NT2/D1 (cell line): ENCODE data around the gene LRBA.

Source experiments
- DNase-seq: peaks from one replicate; pipeline ENCODE4 v3.0.0-alpha.2; 2011; ENCODE audit warnings: low read depth, low spot score
- H3K27me3 ChIP-seq: 2 replicates; pipeline ENCODE4 v1.6.0; 2011; ENCODE audit warnings: mild to moderate bottlenecking; ENCODE audit not compliant: insufficient read length, insufficient read depth
- H3K36me3 ChIP-seq: 2 replicates; pipeline ENCODE4 v1.6.1; 2011; ENCODE audit warnings: mild to moderate bottlenecking, low read length, mixed read lengths; ENCODE audit not compliant: insufficient read depth, insufficient read length
- H3K4me1 ChIP-seq: 2 replicates; pipeline ENCODE4 v1.5.1; 2011; ENCODE audit not compliant: insufficient read depth, insufficient read length
- H3K4me3 ChIP-seq: 2 replicates; pipeline ENCODE4 v1.5.1; 2011; ENCODE audit warnings: low read depth; ENCODE audit not compliant: insufficient read length
- H3K9ac ChIP-seq: 2 replicates; pipeline ENCODE4 v1.6.0; 2011; ENCODE audit warnings: low read depth; ENCODE audit not compliant: insufficient read length
- H3K9me3 ChIP-seq: 2 replicates; pipeline ENCODE4 v1.5.1; 2011; ENCODE audit warnings: mild to moderate bottlenecking, low read length; ENCODE audit not compliant: insufficient read depth
- SUZ12 ChIP-seq: IDR thresholded peaks from 2 replicates; pipeline ENCODE4 v1.6.1; 2011; ENCODE audit not compliant: insufficient read length, insufficient read depth; ENCODE audit errors: extremely low read depth
- YY1 ChIP-seq: IDR thresholded peaks from 2 replicates; pipeline ENCODE4 v1.6.1; 2011; ENCODE audit not compliant: insufficient read length, insufficient read depth
- ZNF274 ChIP-seq: IDR thresholded peaks from 2 replicates; pipeline ENCODE4 v1.6.1; 2011; ENCODE audit warnings: mild to moderate bottlenecking, low read depth, low read length

Gene LRBA

DNA sequence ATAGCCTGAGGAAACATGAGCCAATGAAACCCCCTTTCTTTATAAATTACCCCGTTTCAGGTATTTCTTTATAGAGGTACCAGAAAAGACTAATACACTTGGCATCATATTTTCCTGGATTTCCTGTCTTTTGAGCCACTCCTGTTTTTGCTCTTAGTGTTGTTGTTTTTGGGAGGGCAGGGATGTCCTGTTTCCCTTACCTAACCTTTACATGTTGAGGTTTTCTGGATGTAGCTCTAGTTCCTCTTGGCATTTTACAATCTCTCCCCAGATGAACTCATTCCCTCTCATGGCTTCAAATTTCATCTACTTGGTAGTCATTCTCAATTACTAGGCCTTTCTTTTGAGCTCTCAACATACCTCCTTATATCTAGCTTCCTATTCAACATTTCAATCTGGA, 537.2 kb downstream of the LRBA start:
- H3K9ac ChIP-seq, result no peak overlapping the region
- no peak for TF ChIP-seq ZNF274
- TF ChIP-seq YY1, result no peak
- TF ChIP-seq SUZ12, result no peak
- H3K9me3 ChIP-seq, result no peaks in the 10 kb centered on the region
- no peaks in the 10 kb centered on the region for H3K36me3 ChIP-seq
- DNase-seq, result no peak
- H3K4me1 ChIP-seq, result no peaks in the 10 kb centered on the region
- H3K4me3 ChIP-seq, result no peak overlapping the region
- no peaks in the 10 kb centered on the region for H3K27me3 ChIP-seq

GRCh38 chr4:150476776-150477175, 538.3 kb downstream of the LRBA start:
- no peaks in the 10 kb centered on the region for H3K27me3 ChIP-seq
- no peak overlapping the region for H3K4me3 ChIP-seq
- H3K9me3 ChIP-seq, result no peaks in the 10 kb centered on the region
- H3K4me1 ChIP-seq, result no peaks in the 10 kb centered on the region
- DNase-seq, result no peak
- TF ChIP-seq SUZ12, result no peak
- no peak for TF ChIP-seq ZNF274
- TF ChIP-seq YY1, result no peak
- no peak overlapping the region for H3K9ac ChIP-seq
- H3K36me3 ChIP-seq, result no peaks in the 10 kb centered on the region

- TF ChIP-seq SUZ12 (no peak), YY1 (no peak), ZNF274 (no peak)
- no peaks in the 10 kb centered on the region for H3K27me3 ChIP-seq
- H3K9ac ChIP-seq, result no peak overlapping the region
- DNase-seq, result no peak
- H3K4me1 ChIP-seq, result no peaks in the 10 kb centered on the region
- H3K36me3 ChIP-seq, result no peaks in the 10 kb centered on the region
- no peak overlapping the region for H3K4me3 ChIP-seq
- no peaks in the 10 kb centered on the region for H3K9me3 ChIP-seq
Measured at GRCh38 chr4:150475763-150476162, 539.3 kb downstream of the LRBA start.

- H3K9ac ChIP-seq, result no peak overlapping the region
- no peaks in the 10 kb centered on the region for H3K9me3 ChIP-seq
- no peaks in the 10 kb centered on the region for H3K36me3 ChIP-seq
- no peak for DNase-seq
- no peaks in the 10 kb centered on the region for H3K4me1 ChIP-seq
- no peaks in the 10 kb centered on the region for H3K27me3 ChIP-seq
- TF ChIP-seq ZNF274 (no peak), SUZ12 (no peak), YY1 (no peak)
- no peak overlapping the region for H3K4me3 ChIP-seq
Measured at GRCh38 chr4:150464523-150464922, 550.6 kb downstream of the LRBA start.

GRCh38 chr4:150462743-150463142, 552.3 kb downstream of the LRBA start:
- Histone ChIP-seq H3K9me3 (no peaks in the 10 kb centered on the region), H3K4me1 (no peaks in the 10 kb centered on the region), H3K4me3 (no peak overlapping the region), H3K9ac (no peak overlapping the region), H3K27me3 (no peaks in the 10 kb centered on the region), H3K36me3 (no peaks in the 10 kb centered on the region)
- TF ChIP-seq ZNF274 (no peak), SUZ12 (no peak), YY1 (no peak)
- DNase-seq, result no peak

- Histone ChIP-seq H3K36me3 (no peaks in the 10 kb centered on the region), H3K4me1 (no peaks in the 10 kb centered on the region), H3K4me3 (no peak overlapping the region), H3K9me3 (no peaks in the 10 kb centered on the region), H3K9ac (no peak overlapping the region), H3K27me3 (no peaks in the 10 kb centered on the region)
- TF ChIP-seq SUZ12, result no peak
- TF ChIP-seq ZNF274, result no peak
- no peak for TF ChIP-seq YY1
- no peak for DNase-seq
Measured at GRCh38 chr4:150461957-150462356, 553.1 kb downstream of the LRBA start.

DNA sequence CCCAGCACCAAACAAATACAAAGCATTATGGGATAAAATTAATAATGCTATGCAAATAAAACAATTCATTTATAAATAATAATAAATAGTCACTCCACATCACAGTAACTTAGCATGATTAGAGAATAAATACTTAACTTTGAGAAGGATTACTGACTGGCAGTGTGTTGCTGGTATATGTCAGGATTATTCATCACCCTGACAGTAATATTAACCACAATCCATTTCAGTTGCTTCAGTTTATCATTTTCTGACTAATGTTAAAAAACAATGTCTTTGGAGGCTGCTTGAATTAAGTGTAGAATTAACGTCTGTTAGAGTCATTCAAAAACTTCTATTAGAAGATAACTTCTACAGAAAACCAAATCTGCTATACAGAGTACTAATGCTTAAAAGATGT, 557.3 kb downstream of the LRBA start:
- no peaks in the 10 kb centered on the region for H3K27me3 ChIP-seq
- TF ChIP-seq SUZ12 (no peak), YY1 (no peak), ZNF274 (no peak)
- H3K9me3 ChIP-seq, result no peaks in the 10 kb centered on the region
- no peaks in the 10 kb centered on the region for H3K36me3 ChIP-seq
- no peak overlapping the region for H3K4me3 ChIP-seq
- H3K9ac ChIP-seq, result no peak overlapping the region
- no peak for DNase-seq
- no peaks in the 10 kb centered on the region for H3K4me1 ChIP-seq

GRCh38 chr4:150451883-150452282, 563.2 kb downstream of the LRBA start:
- DNase-seq, result no peak

More at GRCh38 chr4:150451883-150452282, 563.2 kb downstream of the LRBA start:
- no peaks in the 10 kb centered on the region for H3K36me3 ChIP-seq
- no peak overlapping the region for H3K9ac ChIP-seq
- no peak overlapping the region for H3K4me3 ChIP-seq
- TF ChIP-seq SUZ12 (no peak), YY1 (no peak), ZNF274 (no peak)
- H3K4me1 ChIP-seq, result no peaks in the 10 kb centered on the region
- no peaks in the 10 kb centered on the region for H3K27me3 ChIP-seq
- no peaks in the 10 kb centered on the region for H3K9me3 ChIP-seq
